ENCODE data around the gene CCL16.

The CCL16 gene

DNA sequence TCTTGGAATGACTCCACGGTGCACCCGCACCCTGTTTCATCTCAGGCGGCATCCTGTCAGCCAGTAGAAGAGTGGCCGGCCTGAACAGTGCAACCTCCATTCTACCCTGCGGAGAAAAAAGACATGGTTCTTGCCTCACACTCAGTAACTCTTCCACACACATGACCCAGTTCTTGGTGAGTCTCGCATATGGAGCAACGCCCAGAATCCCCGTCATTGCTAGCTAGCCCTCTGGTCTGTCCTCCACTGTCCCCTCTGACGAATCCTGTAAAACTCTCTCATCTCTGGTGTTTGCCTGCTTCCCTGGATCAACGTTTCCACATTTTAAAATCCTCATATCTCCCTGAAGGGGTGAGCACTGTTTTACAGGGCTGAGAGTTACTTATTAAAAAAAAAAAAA, 46.5 kb downstream of the CCL16 start:
- DNase-seq, result no peak

DNA sequence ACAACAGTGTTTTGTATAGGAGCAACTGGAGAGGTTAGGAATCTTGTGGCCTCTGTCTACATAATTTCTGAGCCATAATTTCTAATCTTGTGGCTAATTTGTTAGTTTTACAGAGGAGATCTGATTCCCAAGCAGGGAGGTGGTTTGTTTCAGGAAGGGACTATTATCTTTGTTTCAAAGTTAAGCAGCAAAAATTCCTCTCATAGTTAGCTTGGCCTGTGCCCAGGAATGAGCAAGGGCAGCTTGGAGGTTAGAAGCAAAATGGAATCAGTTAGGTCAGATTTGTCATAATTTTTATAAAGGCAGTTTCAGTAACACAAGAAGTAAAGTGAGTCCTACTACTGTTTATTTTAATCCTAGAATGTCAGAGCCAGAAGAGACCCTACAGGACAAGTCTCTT, 48.7 kb downstream of the CCL16 start:
- no peak for DNase-seq

DNA sequence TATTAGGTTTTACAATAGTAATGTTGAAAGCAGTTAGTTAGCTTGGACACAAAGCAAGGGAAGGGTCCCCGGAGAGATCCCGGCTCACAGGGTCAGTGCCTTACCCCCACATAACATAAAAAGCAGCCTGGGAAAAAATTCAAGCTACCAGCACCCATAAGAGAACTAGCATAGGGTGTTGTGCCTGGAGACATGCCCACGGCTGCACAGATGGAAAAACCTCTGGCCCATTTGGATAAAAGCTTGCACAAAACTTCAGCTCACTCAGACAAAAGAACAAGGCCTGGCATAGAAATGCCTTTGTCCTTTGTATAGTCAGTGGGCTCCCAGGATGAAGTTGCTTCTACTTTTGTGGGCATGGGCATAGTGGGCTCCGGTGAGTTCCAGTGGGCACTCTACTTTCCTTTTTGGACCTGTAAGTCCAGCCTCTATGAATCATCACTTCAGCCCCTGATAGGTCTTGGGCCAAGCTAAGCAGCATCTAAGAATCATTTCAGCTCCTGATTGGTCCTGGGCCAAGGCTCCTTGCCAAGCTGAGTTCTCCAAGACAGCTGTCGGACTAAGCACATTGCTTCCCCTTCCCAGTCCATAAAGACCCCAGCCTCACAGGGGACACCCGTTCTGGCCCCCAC, 49.4 kb downstream of the CCL16 start:
- no peak for DNase-seq

DNA sequence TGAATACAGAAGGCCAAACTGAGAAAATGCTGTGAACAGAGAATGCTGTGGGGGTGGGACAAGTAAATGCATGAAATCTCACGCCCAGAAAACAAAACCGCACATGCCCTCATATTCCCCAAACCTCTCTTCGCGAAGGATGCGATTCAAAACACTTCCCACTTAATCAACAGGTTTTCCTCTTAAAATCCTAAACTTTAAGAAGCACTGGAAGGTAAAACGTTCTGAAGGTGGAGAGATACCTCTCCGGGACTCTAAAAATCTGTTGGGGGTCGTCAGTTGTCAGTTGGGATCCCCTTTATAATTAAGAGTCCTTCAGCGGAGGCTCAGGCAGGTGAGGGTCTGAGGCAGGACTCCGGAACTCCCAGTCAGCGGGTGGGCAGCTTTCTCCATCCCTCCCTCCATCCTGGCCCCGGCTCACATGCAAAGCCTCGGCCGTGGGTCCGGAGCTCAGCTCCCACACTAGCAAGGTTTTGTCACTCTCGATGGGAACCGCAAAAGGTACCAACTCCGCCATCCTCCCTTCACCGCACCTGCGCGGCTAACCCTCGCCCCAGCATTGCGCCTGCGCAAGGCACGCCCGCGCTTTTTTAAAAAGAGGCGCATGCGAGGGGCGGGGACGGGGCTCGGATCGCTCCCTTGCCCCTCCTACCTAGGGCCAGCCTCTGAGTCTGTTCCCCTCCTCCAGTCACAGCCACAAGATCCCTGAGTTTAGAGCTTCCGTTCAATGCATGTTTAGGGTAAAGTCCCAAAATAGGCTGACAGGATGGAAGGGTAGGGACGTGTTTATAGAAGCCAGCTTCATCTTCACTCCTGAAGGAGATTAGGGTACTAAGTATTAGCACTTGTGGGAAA, 50.9 kb downstream of the CCL16 start, which contains the start of gene RDM1:
Gene RDM1 (minus strand): TSS at position 563 of the 855 bp plus-strand sequence. CDS start 46 bp downstream, at position 517.
- peak; percentile 24 for DNase-seq

DNA sequence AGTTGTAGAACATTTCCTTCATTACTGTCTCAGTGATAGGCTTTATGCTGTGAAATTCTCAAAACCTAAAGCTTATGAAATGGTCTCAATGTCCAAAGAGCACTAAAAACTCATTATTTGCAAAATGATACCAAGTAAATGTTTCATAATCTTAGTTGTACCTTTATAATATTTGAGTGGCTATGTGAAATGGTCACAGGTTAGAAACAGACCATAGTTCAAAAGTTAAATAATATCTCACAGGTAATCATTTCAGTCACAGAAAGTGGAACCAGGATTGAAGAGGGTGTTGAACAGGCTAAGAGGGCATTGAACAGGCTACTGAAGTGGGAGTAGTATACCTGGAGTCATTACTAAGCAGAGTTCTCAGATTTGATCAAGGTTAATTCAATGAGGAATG, 53.6 kb downstream of the CCL16 start:
- no peak for DNase-seq
